CD4-positive, CD25-positive, alpha-beta regulatory T cell (primary cell): Measurements from ENCODE around the gene CLIP4. TPM values are rescaled to one million over a fixed set of nuclear protein-coding genes. Genes with fewer than 3 reads are reported as not detected.
A peak's percentile ranks its signal among the peaks of the same experiment; 100 is the strongest.

ENCODE experiments used
- ATAC-seq, 2 donors: fragments of 150-1000 bp; cut with Tn5 transposase; one replicate each; pipeline ENCODE4 v1.10.0; 2021; ENCODE audit warnings: low read depth in 2 of 2, moderate number of reproducible peaks in 2 of 2, moderate library complexity in 1 of 2
- DNase-seq, 3 donors: peaks; one replicate each; pipeline versions ENCODE4 v3.0.0 to v3.0.0-alpha.2; 2012 to 2022; ENCODE audit warnings: mixed read lengths in 1 of 3
- H3K27ac ChIP-seq: one replicate; pipeline ENCODE4 v1.7.0; 2013; ENCODE audit warnings: mild to moderate bottlenecking, low read length; ENCODE audit not compliant: insufficient read depth, poor library complexity, severe bottlenecking
- H3K27me3 ChIP-seq: one replicate; pipeline ENCODE4 v1.7.0; 2013; ENCODE audit warnings: low read length; ENCODE audit not compliant: control insufficient read depth, insufficient read depth
- H3K36me3 ChIP-seq: one replicate; pipeline ENCODE4 v1.7.0; 2013; ENCODE audit warnings: mild to moderate bottlenecking, low read length, moderate library complexity; ENCODE audit not compliant: control insufficient read depth, insufficient read depth
- H3K4me1 ChIP-seq: 2 replicates; pipeline ENCODE4 v1.7.0; 2013; ENCODE audit warnings: mild to moderate bottlenecking, low read length; ENCODE audit not compliant: insufficient read depth, control insufficient read depth, poor library complexity, severe bottlenecking
- H3K4me3 ChIP-seq: one replicate; pipeline ENCODE4 v1.7.0; 2013; ENCODE audit warnings: low read depth, mild to moderate bottlenecking, low read length, moderate library complexity
- H3K9me3 ChIP-seq, 2 experiments: 1 replicate in 1 of 2; 2 replicates in 1 of 2; pipeline ENCODE4 v1.7.0; 2013; ENCODE audit warnings: low read length in 2 of 2, mild to moderate bottlenecking in 1 of 2, moderate library complexity in 1 of 2; ENCODE audit not compliant: control insufficient read depth in 2 of 2
- H3K27ac Mint-ChIP-seq, 3 donors: one replicate each; pipeline ENCODE4 v1.8.0; 2020 to 2022; ENCODE audit warnings: mild to moderate bottlenecking in 3 of 3, mixed read lengths in 3 of 3, moderate library complexity in 2 of 3
- H3K27me3 Mint-ChIP-seq: one replicate; pipeline ENCODE4 v1.8.0; 2022; ENCODE audit warnings: mild to moderate bottlenecking, mixed read lengths
- H3K36me3 Mint-ChIP-seq: one replicate; pipeline ENCODE4 v1.8.0; 2020; ENCODE audit warnings: mixed read lengths
- H3K4me1 Mint-ChIP-seq, 4 donors: one replicate each; pipeline ENCODE4 v1.8.0; 2020 to 2022; ENCODE audit warnings: mixed read lengths in 4 of 4, mild to moderate bottlenecking in 1 of 4
- H3K4me3 Mint-ChIP-seq, 4 donors: one replicate each; pipeline ENCODE4 v1.8.0; 2020 to 2022; ENCODE audit warnings: mild to moderate bottlenecking in 4 of 4, mixed read lengths in 4 of 4, moderate library complexity in 3 of 4
- H3K9me3 Mint-ChIP-seq, 7 donors: one replicate each; pipeline ENCODE4 v1.8.0; 2020 to 2022; ENCODE audit warnings: mixed read lengths in 7 of 7, mild to moderate bottlenecking in 3 of 7, moderate library complexity in 2 of 7
- polyA plus RNA-seq, 4 donors: library from polyadenylated mRNA; unstranded; fragments of 300-500 nt; fragmentation: Illumina TruSeq; gene quantifications; one replicate each; pipeline ENCODE4 v1.2.3, GENCODE V29; 2021
- total RNA-seq: library from RNA; stranded (reverse); gene quantifications from one replicate; pipeline ENCODE4 v1.2.3, GENCODE V29; 2022

CLIP4 gene
- total and polyA plus RNA-seq, 5 donors from 2014 or later = 13.5 to 37.7 (median 17.3) TPM

- no peak overlapping the region for H3K27ac ChIP-seq
- H3K4me3 ChIP-seq = no peak overlapping the region
- H3K36me3 ChIP-seq = no peaks in the 10 kb centered on the region
- Mint-ChIP-seq H3K4me3 (no peak overlapping the region), H3K36me3 (no peaks in the 10 kb centered on the region), H3K9me3 (peaks cover 0 to 1% (median 0%) of the 10 kb centered on the region in 7 donors), H3K27me3 (peaks cover 20% of the 10 kb centered on the region), H3K4me1 (no peaks in the 10 kb centered on the region), H3K27ac (no peak overlapping the region)
- H3K27me3 ChIP-seq = no peaks in the 10 kb centered on the region
- ATAC-seq (no peak), DNase-seq (peak in 1 of 3 donors; percentile 6)
- H3K4me1 ChIP-seq = no peaks in the 10 kb centered on the region
- no peaks in the 10 kb centered on the region for H3K9me3 ChIP-seq
Measured at GRCh38 chr2:29238497-29238896, 123.3 kb downstream of the CLIP4 start.

Other genes starting within 250 kb of the CLIP4 start
- 18.0 TPM for gene TRMT61B, start 245.1 kb upstream of the CLIP4 start, total RNA-seq
- 10 to 100 TPM; 19.7 to 23.6 (median 22.4) TPM for gene TRMT61B, start 245.1 kb upstream of the CLIP4 start, polyA plus RNA-seq
- 70.1 TPM for gene WDR43, start 220.7 kb upstream of the CLIP4 start, total RNA-seq
- 10 to 100 TPM; 27.4 to 44.7 (median 39.3) TPM for gene WDR43, start 220.7 kb upstream of the CLIP4 start, polyA plus RNA-seq
- gene TOGARAM2, start 134.1 kb upstream of the CLIP4 start, total RNA-seq = 9.3 TPM
- 1 to 10 TPM in 3 of 4 donors, not detected in 1; 1.5 to 2.4 (median 1.7) TPM for gene TOGARAM2, start 134.1 kb upstream of the CLIP4 start, polyA plus RNA-seq
- gene PCARE, start 40.9 kb upstream of the CLIP4 start, total RNA-seq = not detected
- not detected for gene PCARE, start 40.9 kb upstream of the CLIP4 start, polyA plus RNA-seq